SK-N-SH (cell line): ENCODE results near the gene UQCRC1.

Experiments used
- EZH2phosphoT487 ChIP-seq: fragments of 200-600 bp; sonication (generic); IDR thresholded peaks from 2 replicates; pipeline ENCODE4 v1.6.1; 2017; ENCODE audit warnings: low read depth, mixed run types, mild to moderate bottlenecking, antibody characterized with exemption, moderate library complexity, borderline replicate concordance
- POLR2AphosphoS5 ChIP-seq: IDR thresholded peaks from 2 replicates; pipeline ENCODE4 v1.6.1; 2012; ENCODE audit warnings: low read depth, low read length
- YY1 ChIP-seq: IDR thresholded peaks from 2 replicates; pipeline ENCODE4 v1.4.0; 2012; ENCODE audit warnings: low read depth, mild to moderate bottlenecking
- TF ChIP-seq, protein P1 (sequence below): IDR thresholded peaks from 2 replicates; pipeline ENCODE4 v1.6.1; 2012; ENCODE audit warnings: mild to moderate bottlenecking, low read depth, low read length, moderate library complexity
- TF ChIP-seq, protein P2 (sequence below): fragments of 200-600 bp; sonication (generic); IDR thresholded peaks from 2 replicates; pipeline ENCODE4 v1.6.1; 2017; ENCODE audit warnings: antibody characterized with exemption, mild to moderate bottlenecking, moderate library complexity

DNA sequence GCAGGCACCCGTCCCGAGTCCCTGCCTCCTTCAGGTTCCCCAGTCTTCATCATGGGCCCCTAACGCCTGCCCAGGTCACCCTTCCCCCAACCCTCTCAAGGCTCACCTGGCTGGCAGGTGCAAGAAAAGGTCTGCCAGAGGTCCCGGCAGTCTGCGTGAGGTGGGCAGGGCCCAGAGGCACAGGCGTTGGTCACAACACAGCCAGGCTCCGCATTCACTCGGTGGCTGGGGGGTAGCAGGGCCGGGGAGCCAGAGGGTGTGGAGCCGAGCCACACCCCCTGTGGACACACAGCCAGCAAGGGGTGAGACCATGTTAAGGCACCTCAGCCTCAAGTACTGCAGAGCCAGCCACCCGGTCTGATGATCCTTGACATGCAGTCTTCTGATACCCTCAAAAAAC, 42.3 kb upstream of the UQCRC1 start:
- TF ChIP-seq, protein P1, sequence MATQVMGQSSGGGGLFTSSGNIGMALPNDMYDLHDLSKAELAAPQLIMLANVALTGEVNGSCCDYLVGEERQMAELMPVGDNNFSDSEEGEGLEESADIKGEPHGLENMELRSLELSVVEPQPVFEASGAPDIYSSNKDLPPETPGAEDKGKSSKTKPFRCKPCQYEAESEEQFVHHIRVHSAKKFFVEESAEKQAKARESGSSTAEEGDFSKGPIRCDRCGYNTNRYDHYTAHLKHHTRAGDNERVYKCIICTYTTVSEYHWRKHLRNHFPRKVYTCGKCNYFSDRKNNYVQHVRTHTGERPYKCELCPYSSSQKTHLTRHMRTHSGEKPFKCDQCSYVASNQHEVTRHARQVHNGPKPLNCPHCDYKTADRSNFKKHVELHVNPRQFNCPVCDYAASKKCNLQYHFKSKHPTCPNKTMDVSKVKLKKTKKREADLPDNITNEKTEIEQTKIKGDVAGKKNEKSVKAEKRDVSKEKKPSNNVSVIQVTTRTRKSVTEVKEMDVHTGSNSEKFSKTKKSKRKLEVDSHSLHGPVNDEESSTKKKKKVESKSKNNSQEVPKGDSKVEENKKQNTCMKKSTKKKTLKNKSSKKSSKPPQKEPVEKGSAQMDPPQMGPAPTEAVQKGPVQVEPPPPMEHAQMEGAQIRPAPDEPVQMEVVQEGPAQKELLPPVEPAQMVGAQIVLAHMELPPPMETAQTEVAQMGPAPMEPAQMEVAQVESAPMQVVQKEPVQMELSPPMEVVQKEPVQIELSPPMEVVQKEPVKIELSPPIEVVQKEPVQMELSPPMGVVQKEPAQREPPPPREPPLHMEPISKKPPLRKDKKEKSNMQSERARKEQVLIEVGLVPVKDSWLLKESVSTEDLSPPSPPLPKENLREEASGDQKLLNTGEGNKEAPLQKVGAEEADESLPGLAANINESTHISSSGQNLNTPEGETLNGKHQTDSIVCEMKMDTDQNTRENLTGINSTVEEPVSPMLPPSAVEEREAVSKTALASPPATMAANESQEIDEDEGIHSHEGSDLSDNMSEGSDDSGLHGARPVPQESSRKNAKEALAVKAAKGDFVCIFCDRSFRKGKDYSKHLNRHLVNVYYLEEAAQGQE, result no peak
- TF ChIP-seq, protein P2, sequence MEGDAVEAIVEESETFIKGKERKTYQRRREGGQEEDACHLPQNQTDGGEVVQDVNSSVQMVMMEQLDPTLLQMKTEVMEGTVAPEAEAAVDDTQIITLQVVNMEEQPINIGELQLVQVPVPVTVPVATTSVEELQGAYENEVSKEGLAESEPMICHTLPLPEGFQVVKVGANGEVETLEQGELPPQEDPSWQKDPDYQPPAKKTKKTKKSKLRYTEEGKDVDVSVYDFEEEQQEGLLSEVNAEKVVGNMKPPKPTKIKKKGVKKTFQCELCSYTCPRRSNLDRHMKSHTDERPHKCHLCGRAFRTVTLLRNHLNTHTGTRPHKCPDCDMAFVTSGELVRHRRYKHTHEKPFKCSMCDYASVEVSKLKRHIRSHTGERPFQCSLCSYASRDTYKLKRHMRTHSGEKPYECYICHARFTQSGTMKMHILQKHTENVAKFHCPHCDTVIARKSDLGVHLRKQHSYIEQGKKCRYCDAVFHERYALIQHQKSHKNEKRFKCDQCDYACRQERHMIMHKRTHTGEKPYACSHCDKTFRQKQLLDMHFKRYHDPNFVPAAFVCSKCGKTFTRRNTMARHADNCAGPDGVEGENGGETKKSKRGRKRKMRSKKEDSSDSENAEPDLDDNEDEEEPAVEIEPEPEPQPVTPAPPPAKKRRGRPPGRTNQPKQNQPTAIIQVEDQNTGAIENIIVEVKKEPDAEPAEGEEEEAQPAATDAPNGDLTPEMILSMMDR, result no peak
- no peak for TF ChIP-seq YY1
- TF ChIP-seq EZH2phosphoT487, result no peak
- TF ChIP-seq POLR2AphosphoS5, result no peak
